ENCODE data around the gene GAGE13. TPM values are rescaled to one million over a fixed set of nuclear protein-coding genes. Genes with fewer than 3 reads are reported as not detected.
"Not testable (repeated sequence)": the region's sequence is repeated elsewhere in the genome, so short reads cannot be mapped to it uniquely, and the experiment has no call there.

Gene GAGE13
- total RNA-seq, 1 experiment from 2014 or later: not detected

DNA sequence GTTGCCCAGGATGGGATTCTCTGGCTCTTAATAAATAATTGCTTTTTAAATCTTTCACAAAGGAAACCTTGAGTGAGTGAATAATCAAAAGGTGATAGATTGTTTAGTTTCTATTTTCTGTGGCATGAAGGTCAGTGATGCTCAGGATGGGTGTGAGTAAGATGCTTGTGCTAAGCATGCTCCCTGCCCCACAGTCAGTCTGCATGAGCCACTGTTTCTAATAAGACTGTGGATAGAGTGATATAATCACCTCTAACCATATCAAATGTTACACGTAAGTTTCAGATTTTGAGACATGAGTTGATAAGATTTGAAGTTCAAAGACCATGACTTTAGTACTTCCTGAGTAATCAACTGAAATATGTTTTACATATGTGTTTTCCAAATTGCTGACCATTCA lies 30.7 kb upstream of the GAGE13 start:
- CTCF ChIA-PET: no interaction called here
- Histone ChIP-seq H3K9ac (ENCODE audit: low read length) (no peak overlapping the region), H3K4me3 (ENCODE audit: low read length) (no peak overlapping the region)

DNA sequence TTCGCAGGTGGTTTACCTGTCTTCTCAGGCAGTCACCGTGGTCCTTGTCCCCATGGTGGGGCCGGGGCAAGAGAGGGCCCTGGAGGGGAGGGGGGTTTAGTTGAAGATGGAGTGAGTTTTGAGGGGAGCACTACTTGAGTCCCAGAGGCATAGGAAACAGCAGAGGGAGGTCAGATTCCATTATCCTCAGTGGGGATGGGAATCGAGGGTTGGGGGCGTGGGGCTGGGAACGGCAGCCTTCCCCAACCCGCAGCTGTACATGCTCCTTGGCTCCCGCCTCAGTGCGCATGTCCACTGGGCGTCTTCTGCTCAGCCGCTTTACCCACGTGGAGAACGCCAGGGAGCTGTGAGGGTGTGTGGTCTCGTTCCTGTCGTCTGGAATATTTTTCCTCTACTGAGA lies 28.0 kb upstream of the GAGE13 start, which contains the start of gene GAGE10:
TSS of gene GAGE10 (plus strand) at position 301 of the 400 bp plus-strand sequence. CDS start 1,214 bp downstream, outside the sequence.
- Histone ChIP-seq H3K9ac (ENCODE audit: low read length) (no peak within 1 kb of the TSS), H3K27me3 (ENCODE audit: low read length) (no peaks in the 10 kb centered on the region; the same call in 1 of the 2 replicates), H3K27ac (ENCODE audit: low read length) (no peak within 1 kb of the TSS), H3K4me1 (ENCODE audit: insufficient read depth, low read length) (no peaks in the 10 kb centered on the region), H3K79me2 (ENCODE audit: low read length) (no peaks in the 10 kb centered on the region), H3K4me3 (ENCODE audit: low read length) (no peak within 1 kb of the TSS), H3K36me3 (ENCODE audit: low read depth, low read length) (no peaks in the 10 kb centered on the region), H4K20me1 (ENCODE audit: low read length) (no peaks in the 10 kb centered on the region), H3K9me2 (replicated peaks; ENCODE audit: low read length) (no peaks in the 10 kb centered on the region), H3K9me3 (ENCODE audit: low read length) (no peaks in the 10 kb centered on the region), H3F3A (ENCODE audit: low read length, unreplicated experiment) (no peaks in the 10 kb centered on the region), H3K4me2 (ENCODE audit: low read length) (no peak within 1 kb of the TSS), H2AFZ (ENCODE audit: low read length) (no peak within 1 kb of the TSS)
- no peak for DNase-seq
- no peak for ATAC-seq
- ChIA-PET CTCF (no interaction called here), POLR2A (ENCODE audit: unreplicated experiment) (no interaction called here)
- TF ChIP-seq EZH2phosphoT487 (IDR thresholded peaks at IDR 0.05; ENCODE audit: borderline replicate concordance, low read length) (no peak), EZH2 (IDR thresholded peaks at IDR 0.05; ENCODE audit: low read length, unreplicated experiment) (no peak)
- TF ChIP-seq, protein P1, sequence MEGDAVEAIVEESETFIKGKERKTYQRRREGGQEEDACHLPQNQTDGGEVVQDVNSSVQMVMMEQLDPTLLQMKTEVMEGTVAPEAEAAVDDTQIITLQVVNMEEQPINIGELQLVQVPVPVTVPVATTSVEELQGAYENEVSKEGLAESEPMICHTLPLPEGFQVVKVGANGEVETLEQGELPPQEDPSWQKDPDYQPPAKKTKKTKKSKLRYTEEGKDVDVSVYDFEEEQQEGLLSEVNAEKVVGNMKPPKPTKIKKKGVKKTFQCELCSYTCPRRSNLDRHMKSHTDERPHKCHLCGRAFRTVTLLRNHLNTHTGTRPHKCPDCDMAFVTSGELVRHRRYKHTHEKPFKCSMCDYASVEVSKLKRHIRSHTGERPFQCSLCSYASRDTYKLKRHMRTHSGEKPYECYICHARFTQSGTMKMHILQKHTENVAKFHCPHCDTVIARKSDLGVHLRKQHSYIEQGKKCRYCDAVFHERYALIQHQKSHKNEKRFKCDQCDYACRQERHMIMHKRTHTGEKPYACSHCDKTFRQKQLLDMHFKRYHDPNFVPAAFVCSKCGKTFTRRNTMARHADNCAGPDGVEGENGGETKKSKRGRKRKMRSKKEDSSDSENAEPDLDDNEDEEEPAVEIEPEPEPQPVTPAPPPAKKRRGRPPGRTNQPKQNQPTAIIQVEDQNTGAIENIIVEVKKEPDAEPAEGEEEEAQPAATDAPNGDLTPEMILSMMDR (conservative IDR thresholded peaks at IDR 0.05; ENCODE audit: low read depth, low read length): no peak
- no TSS peak for BruUV-seq (replicated peaks)
- intact Hi-C loops (cut with micrococcal nuclease): no loop called here

More for the DNA sequence above, 30.7 kb upstream of the GAGE13 start:
- Histone ChIP-seq H3K9me3 (ENCODE audit: low read length) (no peaks in the 10 kb centered on the region), H3K4me1 (ENCODE audit: insufficient read depth, low read length) (no peaks in the 10 kb centered on the region), H3K27me3 (ENCODE audit: low read length) (no peaks in the 10 kb centered on the region; the same call in 1 of the 2 replicates), H4K20me1 (ENCODE audit: low read length) (no peaks in the 10 kb centered on the region), H3F3A (ENCODE audit: low read length, unreplicated experiment) (no peaks in the 10 kb centered on the region), H3K27ac (ENCODE audit: low read length) (no peak overlapping the region), H3K9me2 (replicated peaks; ENCODE audit: low read length) (no peaks in the 10 kb centered on the region), H2AFZ (ENCODE audit: low read length) (no peak overlapping the region), H3K36me3 (ENCODE audit: low read depth, low read length) (no peaks in the 10 kb centered on the region), H3K4me2 (ENCODE audit: low read length) (no peak overlapping the region), H3K79me2 (ENCODE audit: low read length) (no peaks in the 10 kb centered on the region)
- no TSS peak for BruUV-seq (replicated peaks)
- POLR2A ChIA-PET (ENCODE audit: unreplicated experiment): no interaction called here
- intact Hi-C loops (cut with micrococcal nuclease): no loop called here
- no peak for TF ChIP-seq EZH2 (IDR thresholded peaks at IDR 0.05; ENCODE audit: low read length, unreplicated experiment)
- no peak for TF ChIP-seq EZH2phosphoT487 (IDR thresholded peaks at IDR 0.05; ENCODE audit: borderline replicate concordance, low read length)
- TF ChIP-seq, protein P1 (conservative IDR thresholded peaks at IDR 0.05; ENCODE audit: low read depth, low read length): no peak
- DNase-seq: no peak
- ATAC-seq: no peak

DNA sequence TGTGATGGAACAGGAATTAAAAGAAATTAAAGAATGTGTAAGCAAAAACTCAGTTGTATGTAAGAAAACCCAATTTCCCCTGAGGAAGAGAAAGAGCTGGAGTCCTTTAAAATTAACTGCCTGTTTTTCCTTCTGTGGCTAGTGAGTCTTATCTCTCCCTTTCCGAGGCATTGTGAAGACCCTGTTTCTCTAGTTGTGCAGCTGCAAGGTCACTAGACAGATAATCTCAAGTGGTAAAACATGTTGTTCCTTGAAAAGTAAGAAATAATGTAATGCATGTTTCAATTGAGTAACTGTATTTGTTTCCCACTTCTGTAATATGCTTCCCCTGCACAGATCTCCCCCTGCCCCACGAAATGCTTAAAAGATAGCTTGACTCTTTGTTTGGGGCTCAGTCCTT lies 23.6 kb upstream of the GAGE13 start:
- DNase-seq; H3K9me3 ChIP-seq (ENCODE audit: low read length); intact Hi-C loops (cut with micrococcal nuclease); H3K4me2 ChIP-seq (ENCODE audit: low read length); CTCF ChIA-PET; H3K27ac ChIP-seq (ENCODE audit: low read length); H3K4me3 ChIP-seq (ENCODE audit: low read length); ATAC-seq; H3F3A ChIP-seq (ENCODE audit: low read length, unreplicated experiment); H3K9me2 ChIP-seq (replicated peaks; ENCODE audit: low read length); H4K20me1 ChIP-seq (ENCODE audit: low read length); H3K36me3 ChIP-seq (ENCODE audit: low read depth, low read length); H2AFZ ChIP-seq (ENCODE audit: low read length); H3K79me2 ChIP-seq (ENCODE audit: low read length); H3K27me3 ChIP-seq (ENCODE audit: low read length); BruUV-seq (replicated peaks); POLR2A ChIA-PET (ENCODE audit: unreplicated experiment); H3K9ac ChIP-seq (ENCODE audit: low read length): not testable (repeated sequence)
- H3K4me1 ChIP-seq (ENCODE audit: insufficient read depth, low read length): peaks cover 11% of the 10 kb centered on the region; the same call in 1 of the 2 replicates
